Naive thymus-derived CD4-positive, alpha-beta T cell (primary cell): Measurements from ENCODE around the gene FRAS1. TPM values are rescaled to one million over a fixed set of nuclear protein-coding genes. Genes with fewer than 3 reads are reported as not detected.
"Not testable (repeated sequence)": the region's sequence is repeated elsewhere in the genome, so short reads cannot be mapped to it uniquely, and the experiment has no call there.

ENCODE experiments used
- ATAC-seq: fragments of 150-1000 bp; cut with Tn5 transposase; 2 replicates; pipeline ENCODE4 v1.10.0; 2021; ENCODE audit warnings: mild to moderate bottlenecking, moderate library complexity
- CTCF ChIA-PET: fragments of 350-600 bp; sonication (Branson Sonifier 250); formaldehyde crosslinking; loops from one replicate; lab custom pipeline; 2021; ENCODE audit warnings: antibody characterized with exemption; lab: Charles Lee
- POLR2A ChIA-PET: fragments of 350-600 bp; sonication (Branson Sonifier 250); formaldehyde crosslinking; loops from one replicate; lab custom pipeline; 2021; ENCODE audit warnings: antibody characterized with exemption, inconsistent platforms; lab: Charles Lee
- DNase-seq, 9 donors: peaks; one replicate each; pipeline versions ENCODE4 v3.0.0 to v3.0.0-alpha.2; 2020 to 2022; ENCODE audit warnings: mixed read lengths in 1 of 9
- H3K27ac ChIP-seq: one replicate; pipeline ENCODE4 v1.7.0; 2013; ENCODE audit warnings: mild to moderate bottlenecking, low read depth, low read length, moderate library complexity
- H3K27me3 ChIP-seq, 2 donors: one replicate each; pipeline ENCODE4 v1.7.0; 2013; ENCODE audit warnings: low read length in 2 of 2, mild to moderate bottlenecking in 2 of 2, moderate library complexity in 2 of 2; ENCODE audit not compliant: control insufficient read depth in 2 of 2, insufficient read depth in 2 of 2
- H3K36me3 ChIP-seq, 3 experiments: 1 replicate in 2 of 3; 2 replicates in 1 of 3; pipeline ENCODE4 v1.7.0; 2013; ENCODE audit warnings: low read length in 3 of 3, mild to moderate bottlenecking in 3 of 3, moderate library complexity in 1 of 3; ENCODE audit not compliant: insufficient read depth in 3 of 3, control insufficient read depth in 2 of 3
- H3K4me1 ChIP-seq, 2 donors: one replicate each; pipeline ENCODE4 v1.7.0; 2013; ENCODE audit warnings: low read length in 2 of 2, mild to moderate bottlenecking in 2 of 2, moderate library complexity in 1 of 2; ENCODE audit not compliant: control insufficient read depth in 2 of 2, insufficient read depth in 2 of 2
- H3K4me3 ChIP-seq: 2 replicates; pipeline ENCODE4 v1.7.0; 2013; ENCODE audit warnings: mild to moderate bottlenecking, low read length
- H3K9me3 ChIP-seq, 3 experiments: 1 replicate in 2 of 3; 2 replicates in 1 of 3; pipeline ENCODE4 v1.7.0; 2013; ENCODE audit warnings: low read length in 3 of 3; ENCODE audit not compliant: control insufficient read depth in 2 of 3
- H3K27ac Mint-ChIP-seq, 9 donors: one replicate each; pipeline ENCODE4 v1.8.0; 2020 to 2022; ENCODE audit warnings: mixed read lengths in 9 of 9, mild to moderate bottlenecking in 8 of 9, moderate library complexity in 5 of 9, inconsistent platforms in 2 of 9
- H3K27me3 Mint-ChIP-seq, 5 donors: one replicate each; pipeline ENCODE4 v1.8.0; 2021 to 2022; ENCODE audit warnings: mixed read lengths in 5 of 5, mild to moderate bottlenecking in 1 of 5
- H3K36me3 Mint-ChIP-seq, 5 donors: one replicate each; pipeline ENCODE4 v1.8.0; 2020 to 2022; ENCODE audit warnings: mixed read lengths in 5 of 5, mild to moderate bottlenecking in 3 of 5, inconsistent platforms in 1 of 5
- H3K4me1 Mint-ChIP-seq, 7 donors: one replicate each; pipeline ENCODE4 v1.8.0; 2020 to 2022; ENCODE audit warnings: mixed read lengths in 7 of 7, mild to moderate bottlenecking in 3 of 7, inconsistent platforms in 1 of 7
- H3K4me3 Mint-ChIP-seq, 10 donors: one replicate each; pipeline ENCODE4 v1.8.0; 2020 to 2022; ENCODE audit warnings: mild to moderate bottlenecking in 10 of 10, mixed read lengths in 10 of 10, moderate library complexity in 6 of 10, inconsistent platforms in 2 of 10
- H3K9me3 Mint-ChIP-seq, 11 donors: one replicate each; pipeline ENCODE4 v1.8.0; 2020 to 2022; ENCODE audit warnings: mixed read lengths in 11 of 11, mild to moderate bottlenecking in 4 of 11, inconsistent platforms in 1 of 11, moderate library complexity in 1 of 11
- intact Hi-C, 2 donors: fragments of 100-400 bp; cut with micrococcal nuclease; formaldehyde crosslinking; loops; one replicate each; pipeline ENCODE4 v1.15.1; 2023
- polyA plus RNA-seq, 2 donors: library from polyadenylated mRNA; unstranded; fragments of 300-500 nt; fragmentation: Illumina TruSeq; gene quantifications; one replicate each; pipeline ENCODE4 v1.2.3, GENCODE V29; 2021
- total RNA-seq, 6 experiments: library from RNA in 5 of 6; stranded (reverse) in 5 of 6; gene quantifications; 1 replicate in 5 of 6; 2 replicates in 1 of 6; pipeline ENCODE4 v1.2.3 and lab custom pipeline; 2021 to 2026

Gene FRAS1
- total and polyA plus RNA-seq, 7 experiments from 2014 or later = 0.02 TPM; not detected in 6

DNA sequence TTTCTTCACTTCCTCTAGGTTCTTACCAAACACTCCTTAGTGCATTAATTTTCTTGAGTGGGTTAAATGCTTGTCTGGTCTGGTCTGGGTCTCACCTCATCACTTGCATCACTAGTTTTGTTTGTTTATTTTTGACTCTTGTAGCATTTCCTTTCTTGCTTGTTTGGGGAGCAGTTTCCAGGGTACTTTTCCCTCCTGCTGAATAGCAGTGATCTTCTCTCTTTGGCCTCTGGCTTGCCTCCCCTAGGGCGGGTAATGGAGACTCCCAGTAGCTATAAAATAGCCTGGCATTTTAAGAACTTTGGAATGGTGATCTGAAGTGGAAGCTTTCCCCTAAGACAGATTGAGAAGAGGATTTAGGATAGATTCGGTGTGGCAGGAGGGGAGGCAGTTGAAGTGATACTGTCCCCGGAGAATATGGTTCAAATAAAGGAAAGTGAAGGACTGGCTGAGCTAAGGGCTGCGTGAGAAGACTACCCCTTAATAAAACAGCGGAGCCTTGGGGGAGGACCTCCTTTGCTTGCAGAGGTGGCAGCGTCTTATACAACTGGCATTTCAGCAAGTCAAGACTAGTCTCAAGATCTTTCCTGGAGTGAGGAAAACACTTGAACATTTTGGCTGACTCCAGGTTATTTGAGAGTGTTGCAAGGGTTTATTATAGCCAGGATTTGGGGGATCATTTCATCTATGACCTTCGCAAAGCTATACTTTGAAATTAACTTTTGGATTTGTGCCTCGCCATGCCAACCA lies 190.6 kb downstream of the FRAS1 start:
- no peak overlapping the region for H3K27ac Mint-ChIP-seq
- H3K4me1 ChIP-seq = no peaks in the 10 kb centered on the region
- H3K4me3 Mint-ChIP-seq = no peak overlapping the region
- DNase-seq (no peak), ATAC-seq (no peak)
- ChIA-PET POLR2A (no interaction called here), CTCF (no interaction called here)
- peaks cover 0 to 6% (median 0%) of the 10 kb centered on the region in 5 donors for H3K36me3 Mint-ChIP-seq
- peaks cover 7 to 20% (median 15%) of the 10 kb centered on the region in 5 donors for H3K27me3 Mint-ChIP-seq
- H3K4me3 ChIP-seq = no peak overlapping the region
- H3K36me3 ChIP-seq = no peaks in the 10 kb centered on the region
- H3K9me3 ChIP-seq = peaks cover 0 to 4% (median 0%) of the 10 kb centered on the region in 3 experiments
- no peaks in the 10 kb centered on the region for H3K4me1 Mint-ChIP-seq
- intact Hi-C loops = no loop called here
- peaks cover 0 to 11% (median 4%) of the 10 kb centered on the region in 11 donors for H3K9me3 Mint-ChIP-seq
- H3K27ac ChIP-seq = no peak overlapping the region
- H3K27me3 ChIP-seq = no peaks in the 10 kb centered on the region

GRCh38 chr4:78250500-78250899 lies 193.4 kb downstream of the FRAS1 start:
- ATAC-seq = no peak
- Histone ChIP-seq H3K4me3 (no peak overlapping the region), H3K9me3 (peaks cover 0 to 12% (median 0%) of the 10 kb centered on the region in 3 experiments), H3K27me3 (no peaks in the 10 kb centered on the region), H3K27ac (no peak overlapping the region), H3K36me3 (no peaks in the 10 kb centered on the region), H3K4me1 (no peaks in the 10 kb centered on the region)
- no peaks in the 10 kb centered on the region for H3K4me1 Mint-ChIP-seq
- no peak for DNase-seq
- H3K36me3 Mint-ChIP-seq = peaks cover 0 to 6% (median 0%) of the 10 kb centered on the region in 5 donors
- intact Hi-C loops = no loop called here
- ChIA-PET POLR2A (no interaction called here), CTCF (no interaction called here)
- H3K9me3 Mint-ChIP-seq = peaks cover 0 to 20% (median 7%) of the 10 kb centered on the region in 11 donors
- H3K27ac Mint-ChIP-seq = no peak overlapping the region
- no peak overlapping the region for H3K4me3 Mint-ChIP-seq
- H3K27me3 Mint-ChIP-seq = peaks cover 6 to 20% (median 7%) of the 10 kb centered on the region in 5 donors

- H3K27me3 Mint-ChIP-seq = peaks cover 0 to 11% (median 2%) of the 10 kb centered on the region in 5 donors
- H3K4me3 ChIP-seq, H3K4me3 Mint-ChIP-seq, H3K36me3 ChIP-seq, H3K36me3 Mint-ChIP-seq, H3K4me1 ChIP-seq, POLR2A ChIA-PET, H3K27me3 ChIP-seq, DNase-seq, H3K27ac ChIP-seq, H3K27ac Mint-ChIP-seq, ATAC-seq, intact Hi-C loops, H3K4me1 Mint-ChIP-seq, CTCF ChIA-PET: not testable (repeated sequence)
- H3K9me3 ChIP-seq = peaks cover 0 to 12% (median 0%) of the 10 kb centered on the region in 3 experiments
- H3K9me3 Mint-ChIP-seq = peaks cover 0 to 20% (median 7%) of the 10 kb centered on the region in 11 donors
These were observed 195.7 kb downstream of the FRAS1 start for GRCh38 chr4:78252773-78253172.

DNA sequence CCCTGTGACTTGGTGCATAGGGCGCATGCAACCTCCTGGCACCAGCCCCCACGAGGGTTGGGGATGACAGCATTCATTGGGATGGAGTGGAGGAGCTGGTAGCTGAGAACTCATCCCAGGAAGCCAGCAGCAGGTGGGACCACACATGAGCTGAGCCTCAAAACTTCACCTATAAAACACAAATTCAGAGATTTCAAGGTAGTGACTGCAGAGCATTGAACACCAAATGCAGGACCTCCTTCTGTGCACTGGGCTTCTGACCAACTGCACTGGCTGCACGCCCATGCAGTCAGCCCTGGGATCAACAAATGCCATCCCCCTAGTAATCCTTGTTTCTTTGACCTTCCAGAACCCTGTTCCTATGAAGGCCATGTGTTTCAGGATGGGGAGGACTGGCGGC lies 197.8 kb downstream of the FRAS1 start:
- no peak overlapping the region for H3K27ac ChIP-seq
- H3K4me3 Mint-ChIP-seq = no peak overlapping the region
- H3K9me3 Mint-ChIP-seq = peaks cover 0 to 20% (median 7%) of the 10 kb centered on the region in 11 donors
- H3K27me3 Mint-ChIP-seq = peaks cover 0 to 9% (median 0%) of the 10 kb centered on the region in 5 donors
- ChIA-PET POLR2A (no interaction called here), CTCF (no interaction called here)
- DNase-seq (no peak), ATAC-seq (no peak)
- peaks cover 0 to 6% (median 0%) of the 10 kb centered on the region in 5 donors for H3K36me3 Mint-ChIP-seq
- H3K36me3 ChIP-seq = no peaks in the 10 kb centered on the region
- no peak overlapping the region for H3K4me3 ChIP-seq
- H3K9me3 ChIP-seq = peaks cover 0 to 12% (median 0%) of the 10 kb centered on the region in 3 experiments
- no peak overlapping the region for H3K27ac Mint-ChIP-seq
- no peaks in the 10 kb centered on the region for H3K27me3 ChIP-seq
- intact Hi-C loops = no loop called here
- no peaks in the 10 kb centered on the region for H3K4me1 Mint-ChIP-seq
- no peaks in the 10 kb centered on the region for H3K4me1 ChIP-seq

GRCh38 chr4:78265006-78265405 lies 207.9 kb downstream of the FRAS1 start:
- Histone ChIP-seq H3K27me3 (peaks cover 0 to 3% of the 10 kb centered on the region in 2 donors), H3K36me3 (no peaks in the 10 kb centered on the region), H3K27ac (no peak overlapping the region), H3K9me3 (no peaks in the 10 kb centered on the region), H3K4me3 (no peak overlapping the region), H3K4me1 (no peaks in the 10 kb centered on the region)
- Mint-ChIP-seq H3K27ac (no peak overlapping the region), H3K4me3 (no peak overlapping the region), H3K27me3 (peaks cover 6 to 34% (median 33%) of the 10 kb centered on the region in 5 donors), H3K4me1 (no peaks in the 10 kb centered on the region), H3K36me3 (no peaks in the 10 kb centered on the region), H3K9me3 (peaks cover 0 to 17% (median 3%) of the 10 kb centered on the region in 11 donors)
- ATAC-seq (no peak), DNase-seq (no peak)
- ChIA-PET POLR2A (no interaction called here), CTCF (no interaction called here)
- intact Hi-C loops = no loop called here

DNA sequence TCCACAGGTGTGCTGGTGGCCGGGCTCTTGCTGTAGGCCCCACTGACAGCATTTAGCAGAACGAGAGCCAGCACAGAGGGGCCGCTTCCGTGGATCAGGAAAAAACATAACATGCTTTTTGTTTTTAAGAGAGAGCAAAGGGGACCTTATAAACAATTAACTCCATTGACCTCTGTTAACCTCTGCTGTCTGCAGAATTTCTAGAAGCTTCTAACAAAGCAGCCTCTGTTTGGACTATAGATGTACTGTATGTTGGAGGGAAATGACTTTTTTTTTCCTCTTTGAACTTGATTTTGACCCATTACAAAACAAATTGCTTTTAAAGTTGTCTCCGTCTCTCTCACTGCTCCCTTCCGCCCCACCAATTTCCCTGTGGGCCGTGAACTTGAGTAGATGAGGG lies 210.7 kb downstream of the FRAS1 start:
- Mint-ChIP-seq H3K4me3 (no peak overlapping the region), H3K27me3 (peaks cover 2 to 26% (median 22%) of the 10 kb centered on the region in 5 donors), H3K4me1 (no peaks in the 10 kb centered on the region), H3K36me3 (no peaks in the 10 kb centered on the region), H3K27ac (no peak overlapping the region), H3K9me3 (peaks cover 0 to 9% (median 2%) of the 10 kb centered on the region in 11 donors)
- Histone ChIP-seq H3K27me3 (peaks cover 0 to 3% of the 10 kb centered on the region in 2 donors), H3K4me1 (no peaks in the 10 kb centered on the region), H3K9me3 (no peaks in the 10 kb centered on the region), H3K36me3 (no peaks in the 10 kb centered on the region), H3K27ac (no peak overlapping the region), H3K4me3 (no peak overlapping the region)
- intact Hi-C loops = no loop called here
- DNase-seq = no peak
- CTCF ChIA-PET = no interaction called here
- ATAC-seq = no peak
- POLR2A ChIA-PET = no interaction called here

DNA sequence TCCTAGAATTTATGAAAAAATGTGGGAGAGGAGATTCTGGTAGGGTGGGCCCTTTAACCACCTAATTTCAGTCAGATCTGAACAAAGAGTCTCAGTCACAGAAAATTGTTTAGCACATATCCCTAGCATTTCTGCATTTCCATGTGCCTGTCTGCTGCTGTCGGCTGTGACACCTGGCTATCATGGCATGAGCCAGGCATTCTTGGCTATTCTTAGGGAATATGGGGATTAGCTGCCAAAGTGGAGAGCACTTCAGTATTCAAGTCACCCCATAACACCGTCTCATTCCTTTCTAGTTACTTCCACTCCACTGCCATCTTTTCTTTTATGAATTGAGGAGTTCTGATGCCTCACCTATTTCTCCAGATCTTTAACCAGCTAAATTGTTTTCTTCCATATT lies 211.5 kb downstream of the FRAS1 start:
- no peak overlapping the region for H3K4me3 Mint-ChIP-seq
- POLR2A ChIA-PET = no interaction called here
- no peak overlapping the region for H3K4me3 ChIP-seq
- H3K27me3 ChIP-seq = peaks cover 0 to 3% of the 10 kb centered on the region in 2 donors
- peaks cover 0 to 9% (median 2%) of the 10 kb centered on the region in 11 donors for H3K9me3 Mint-ChIP-seq
- no peaks in the 10 kb centered on the region for H3K9me3 ChIP-seq
- no peaks in the 10 kb centered on the region for H3K36me3 Mint-ChIP-seq
- ATAC-seq (no peak), DNase-seq (no peak)
- no peak overlapping the region for H3K27ac Mint-ChIP-seq
- H3K27ac ChIP-seq = no peak overlapping the region
- intact Hi-C loops = no loop called here
- CTCF ChIA-PET = no interaction called here
- no peaks in the 10 kb centered on the region for H3K36me3 ChIP-seq
- H3K4me1 ChIP-seq = no peaks in the 10 kb centered on the region
- no peaks in the 10 kb centered on the region for H3K4me1 Mint-ChIP-seq
- peaks cover 2 to 19% (median 17%) of the 10 kb centered on the region in 5 donors for H3K27me3 Mint-ChIP-seq
